HG02884 (cell line): ENCODE measurements around the gene CLEC18C.
"Not testable (repeated sequence)": the region's sequence is repeated elsewhere in the genome, so short reads cannot be mapped to it uniquely, and the experiment has no call there.

Experiments
- ATAC-seq: cut with Tn5 transposase; IDR thresholded peaks from one replicate; pipeline ENCODE4 v1.9.1; 2021; ENCODE audit warnings: mild to moderate bottlenecking, moderate library complexity; ENCODE audit not compliant: unreplicated experiment

The CLEC18C gene

GRCh38 chr16:70173212-70173837 is at the start of gene CLEC18C:
TSS of gene CLEC18C (plus strand) at chr16:70173787. CDS start at chr16:70174279, 492 bp downstream.
- ATAC-seq: not testable (repeated sequence)

DNA sequence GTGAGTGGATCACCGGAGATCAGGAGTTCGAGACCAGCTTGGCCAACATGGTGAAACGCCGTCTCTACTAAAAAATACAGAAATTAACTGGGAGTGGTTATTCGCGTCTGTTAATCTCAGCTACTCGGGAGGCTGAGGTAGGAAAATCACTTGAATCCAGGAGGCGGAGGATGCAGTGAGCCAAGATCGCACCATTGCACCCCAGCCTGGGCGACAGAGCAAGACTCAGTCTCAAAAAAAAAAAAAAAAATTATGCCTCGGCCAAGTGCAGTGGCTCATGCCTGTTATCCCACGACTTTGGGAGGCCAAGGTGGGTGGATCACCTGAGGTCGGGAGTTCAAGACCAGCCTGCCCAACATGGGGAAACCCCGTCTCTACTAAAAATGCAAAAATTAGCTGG is 49.8 kb upstream of the CLEC18C start:
- not testable (repeated sequence) for ATAC-seq

GRCh38 chr16:70126226-70126625 is 47.4 kb upstream of the CLEC18C start:
- ATAC-seq: not testable (repeated sequence)

GRCh38 chr16:70127706-70128105 is 45.9 kb upstream of the CLEC18C start:
- not testable (repeated sequence) for ATAC-seq

DNA sequence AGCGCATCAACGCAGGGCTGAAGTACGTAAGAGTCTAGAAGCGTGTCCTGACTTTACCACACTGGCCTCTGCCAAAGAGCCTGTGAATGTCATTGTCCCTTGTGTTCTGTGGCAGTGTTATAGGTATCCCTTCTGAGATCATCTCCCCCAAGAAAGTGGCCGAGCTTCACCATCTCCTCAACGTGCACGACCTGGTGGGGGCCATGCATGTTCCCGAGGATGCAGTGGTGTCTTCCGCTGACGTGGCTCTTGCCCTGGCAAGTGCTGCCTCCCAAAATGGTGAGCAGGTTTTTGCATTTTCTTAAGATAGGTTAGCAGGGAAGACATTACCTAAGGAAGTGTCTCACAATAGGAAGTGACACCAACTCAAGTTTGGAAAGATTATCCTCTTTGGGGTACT is 44.7 kb upstream of the CLEC18C start:
- not testable (repeated sequence) for ATAC-seq

- ATAC-seq: not testable (repeated sequence)
Observed at GRCh38 chr16:70135796-70136195, 37.8 kb upstream of the CLEC18C start.

DNA sequence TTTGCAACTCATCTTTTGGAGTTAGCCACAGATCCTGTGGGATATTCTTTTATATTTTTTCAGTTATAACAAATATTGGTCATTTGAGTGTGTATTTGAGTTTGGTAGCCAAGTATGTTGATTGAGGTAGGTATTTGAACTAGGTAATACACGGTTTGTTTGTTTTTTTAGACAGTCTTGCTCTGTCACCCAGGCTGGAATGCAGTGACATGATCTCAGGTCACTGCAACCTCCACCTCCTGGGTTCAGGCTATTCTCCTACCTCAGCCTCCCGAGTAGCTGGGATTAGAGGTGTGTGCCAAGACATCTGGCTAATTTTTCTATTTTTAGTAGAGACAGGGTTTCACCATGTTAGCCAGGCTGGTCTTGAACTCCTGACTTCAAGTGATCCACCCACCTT is 37.0 kb upstream of the CLEC18C start:
- ATAC-seq: not testable (repeated sequence)

- ATAC-seq: not testable (repeated sequence)
Observed at GRCh38 chr16:70142739-70143138, 30.8 kb upstream of the CLEC18C start.

GRCh38 chr16:70143231-70143895 is 30.2 kb upstream of the CLEC18C start:
- ATAC-seq: not testable (repeated sequence)

DNA sequence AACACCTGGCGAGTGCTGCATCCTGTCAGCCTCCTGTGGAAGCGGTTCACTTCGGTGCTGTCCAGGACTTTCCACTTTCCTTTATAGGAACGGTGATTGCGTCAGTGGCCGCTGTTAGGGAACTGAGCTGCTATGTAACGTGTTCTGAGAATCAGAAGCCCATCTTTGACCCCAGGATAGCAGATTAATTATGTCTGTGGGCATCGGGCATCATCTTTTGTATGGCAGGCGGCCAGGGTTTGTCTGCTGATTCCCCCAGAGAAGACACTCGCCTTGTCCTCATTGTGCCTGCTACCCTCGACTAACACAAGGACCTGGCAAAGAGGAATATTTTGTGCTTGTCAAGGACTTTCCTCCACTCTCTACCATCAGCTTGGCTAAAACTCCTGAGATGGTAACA is 25.7 kb upstream of the CLEC18C start:
- ATAC-seq: not testable (repeated sequence)

- ATAC-seq: not testable (repeated sequence)
Observed at GRCh38 chr16:70148453-70148852, 25.1 kb upstream of the CLEC18C start.

DNA sequence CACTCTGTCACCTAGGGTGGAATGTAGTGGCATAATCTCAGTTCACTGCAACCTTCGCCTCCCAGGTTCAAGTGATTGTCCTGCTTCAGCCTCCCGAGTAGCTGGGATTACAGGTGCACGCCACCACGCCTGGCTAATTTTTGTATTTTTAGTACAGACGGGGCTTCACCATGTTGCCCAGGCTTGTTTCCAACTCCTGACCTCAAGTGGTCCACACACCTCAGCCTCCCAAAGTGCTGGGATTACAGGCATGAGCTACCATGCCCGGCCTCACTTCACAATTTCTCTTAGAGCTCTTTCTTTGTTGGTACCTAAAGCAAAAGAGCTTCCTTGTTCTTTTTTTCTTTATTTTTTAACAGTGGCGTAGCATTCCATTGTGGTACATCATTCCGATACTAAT is 24.3 kb upstream of the CLEC18C start:
- ATAC-seq: not testable (repeated sequence)

- no peak for ATAC-seq
Observed at GRCh38 chr16:70151391-70151790, 22.2 kb upstream of the CLEC18C start.

- no peak for ATAC-seq
Observed at GRCh38 chr16:70151941-70152509, 21.6 kb upstream of the CLEC18C start.

DNA sequence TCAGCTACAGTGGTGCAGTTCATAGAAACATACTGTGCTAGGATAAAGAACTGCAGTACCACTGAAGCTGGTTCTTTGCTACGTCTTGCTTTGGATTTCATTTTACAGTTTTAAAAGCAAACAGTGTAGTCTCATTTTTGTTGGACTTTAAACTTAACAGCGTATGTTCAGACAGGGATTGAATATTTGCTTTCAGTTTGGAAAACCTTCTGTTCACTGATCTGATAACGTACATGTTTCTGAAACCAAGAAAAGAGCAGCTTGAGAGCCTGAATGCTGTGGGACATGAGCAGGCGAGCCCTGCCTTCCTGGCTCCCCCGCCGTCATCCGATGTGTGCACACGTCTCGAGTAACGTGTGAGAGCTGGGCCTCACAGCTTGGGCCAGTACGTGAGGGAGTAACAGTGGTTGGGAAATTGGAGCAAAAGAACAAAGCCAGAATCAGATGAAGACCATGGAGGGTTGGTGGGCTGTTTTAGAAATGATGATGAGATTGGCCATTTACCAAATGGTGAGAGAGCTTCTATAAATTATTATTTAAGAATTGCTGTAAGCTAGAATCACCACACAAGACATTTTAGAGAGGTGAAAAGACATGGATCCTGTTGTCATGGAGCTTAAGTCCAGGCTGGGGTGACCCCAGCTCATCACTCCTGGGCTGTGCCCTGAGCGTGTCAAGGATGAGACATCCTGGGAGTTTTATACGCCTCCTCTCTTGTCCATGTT is 20.8 kb upstream of the CLEC18C start:
- no peak for ATAC-seq

DNA sequence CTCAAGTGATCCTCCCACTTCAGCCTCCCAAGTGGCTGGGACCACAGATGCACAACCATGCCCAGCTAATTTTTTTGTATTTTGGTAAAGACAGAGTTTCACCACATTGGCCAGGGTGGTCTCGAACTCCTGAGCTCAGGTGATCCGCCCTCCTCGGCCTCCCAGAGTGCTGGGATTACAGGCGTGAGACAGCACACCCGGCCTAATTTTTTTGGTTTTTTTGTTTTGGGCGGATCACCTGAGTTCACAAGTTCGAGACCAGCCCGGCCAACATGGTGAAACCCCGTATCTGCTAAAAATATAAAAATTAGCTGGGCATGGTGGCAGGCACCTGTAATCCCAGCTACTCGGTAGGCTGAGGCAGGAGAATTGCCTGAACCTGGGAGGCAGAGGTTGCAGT is 18.9 kb upstream of the CLEC18C start:
- not testable (repeated sequence) for ATAC-seq

- no peak for ATAC-seq
Observed at GRCh38 chr16:70156207-70156978, 17.2 kb upstream of the CLEC18C start.

GRCh38 chr16:70157105-70157476 is 16.5 kb upstream of the CLEC18C start:
- ATAC-seq: no peak

DNA sequence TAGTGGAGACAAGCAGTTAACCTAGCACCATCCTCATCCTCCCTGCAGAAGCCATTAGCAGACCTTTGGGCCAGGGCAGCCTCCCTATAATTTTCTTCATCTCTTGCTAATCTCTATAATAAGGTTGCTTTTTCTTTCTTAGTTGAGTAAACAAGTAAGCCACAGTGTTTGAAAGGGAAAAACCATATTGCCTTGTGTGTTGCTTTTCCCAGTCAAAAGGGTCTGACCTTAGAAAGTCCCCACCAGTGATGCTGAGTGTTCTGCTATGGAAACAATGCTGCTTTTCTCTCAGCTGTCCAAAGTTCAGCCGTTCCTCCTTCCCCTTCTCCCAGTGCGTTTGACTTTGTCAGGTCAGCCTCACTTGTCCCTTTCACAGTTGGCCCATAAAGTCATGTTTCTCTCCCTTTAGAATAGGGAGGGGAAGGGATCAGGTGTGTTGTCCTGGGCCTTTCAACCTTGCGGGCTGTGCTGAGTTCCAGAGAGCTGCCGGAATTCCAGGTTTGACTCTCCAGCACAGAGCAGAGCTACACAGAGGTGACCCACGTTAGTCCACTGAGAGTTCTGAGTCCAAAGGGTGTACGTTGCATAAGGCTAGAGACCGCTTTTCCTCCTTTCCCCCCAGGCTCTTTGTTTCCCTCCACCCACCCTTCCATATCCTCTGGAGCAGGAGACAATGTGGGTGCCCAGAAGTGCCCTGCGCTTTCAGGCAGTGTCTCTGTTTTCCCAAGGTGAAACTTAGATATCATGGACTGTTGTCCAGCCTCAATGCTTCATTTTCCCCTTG is 15.9 kb upstream of the CLEC18C start:
- no peak for ATAC-seq
